ENCODE measurements around the gene MAGI1.
"Not testable (repeated sequence)": the region's sequence is repeated elsewhere in the genome, so short reads cannot be mapped to it uniquely, and the experiment has no call there.

Gene MAGI1

DNA sequence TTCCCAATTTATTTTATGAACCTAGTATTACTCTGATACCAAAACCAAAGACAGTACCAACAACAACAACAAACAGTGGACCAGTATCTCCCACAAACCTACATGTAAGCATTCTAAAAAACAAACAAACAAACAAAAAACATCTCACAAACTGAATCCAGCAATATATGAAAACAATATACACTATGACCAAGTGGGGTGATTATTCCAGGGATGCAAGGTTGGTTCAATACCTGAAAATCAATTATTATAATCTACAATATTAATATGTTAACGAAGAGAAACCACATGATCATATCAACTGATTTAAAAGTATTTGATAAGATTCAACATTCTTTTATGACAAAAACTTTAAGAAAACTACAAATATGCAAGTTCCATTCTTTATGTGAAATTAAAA is 391.3 kb downstream of the MAGI1 start:
- no peak for DNase-seq

DNA sequence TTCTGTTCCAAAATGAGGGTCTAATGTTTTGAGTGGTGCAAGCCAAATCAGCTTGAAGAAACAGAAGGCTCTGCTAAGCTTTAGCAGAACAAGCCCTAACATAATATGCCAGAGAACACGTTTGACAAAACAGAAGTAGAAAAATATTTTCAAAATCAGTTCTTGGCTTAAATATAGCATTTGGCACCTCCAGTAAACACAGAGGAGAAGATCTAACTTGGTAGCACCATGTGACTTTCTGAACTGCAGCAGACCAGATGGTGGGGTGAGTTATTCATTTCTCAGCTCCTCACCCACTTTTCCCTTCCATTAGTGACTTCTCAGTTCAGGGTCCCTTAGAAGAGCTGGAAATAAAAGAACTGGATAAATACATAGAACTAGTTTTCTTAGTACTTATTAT is 395.8 kb downstream of the MAGI1 start:
- DNase-seq, result no peak

DNA sequence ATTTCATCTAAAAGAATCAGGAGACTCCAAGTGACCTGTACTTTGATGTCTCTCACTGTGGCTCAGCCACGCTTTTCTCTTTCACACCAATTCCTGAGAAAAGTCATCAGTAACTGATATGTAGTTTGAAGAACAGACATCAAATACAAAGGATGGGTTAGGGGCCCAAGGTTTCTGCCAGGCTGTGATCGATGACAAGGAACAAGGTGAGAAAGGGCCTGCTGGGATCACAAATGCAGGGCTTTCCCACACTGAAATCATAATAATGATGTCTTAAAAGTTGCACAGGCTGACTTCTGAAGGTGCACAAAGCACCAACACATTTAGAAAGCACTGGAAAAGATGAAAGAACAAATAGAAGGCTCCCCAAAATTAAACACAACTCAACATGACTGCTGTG is 396.9 kb downstream of the MAGI1 start:
- no peak for DNase-seq

DNA sequence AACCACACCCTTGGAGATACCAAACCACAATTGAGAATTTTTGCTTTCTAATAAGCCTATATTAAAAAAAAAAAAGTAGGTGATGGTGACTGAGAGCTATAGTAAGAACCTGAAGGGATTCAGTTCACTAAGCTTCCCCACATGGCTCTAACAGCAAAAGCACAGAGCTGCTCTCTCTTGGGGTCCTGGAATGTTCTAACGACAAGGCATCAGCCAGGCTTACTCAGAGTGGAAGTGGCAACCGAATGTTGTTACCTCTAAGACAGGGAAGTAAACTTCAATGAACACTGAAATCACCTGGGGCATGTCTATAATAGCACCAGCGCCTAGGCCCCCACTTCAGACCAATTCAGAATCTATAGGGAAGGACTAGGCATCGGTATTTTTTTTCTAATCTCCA is 397.7 kb downstream of the MAGI1 start:
- no peak for DNase-seq

DNA sequence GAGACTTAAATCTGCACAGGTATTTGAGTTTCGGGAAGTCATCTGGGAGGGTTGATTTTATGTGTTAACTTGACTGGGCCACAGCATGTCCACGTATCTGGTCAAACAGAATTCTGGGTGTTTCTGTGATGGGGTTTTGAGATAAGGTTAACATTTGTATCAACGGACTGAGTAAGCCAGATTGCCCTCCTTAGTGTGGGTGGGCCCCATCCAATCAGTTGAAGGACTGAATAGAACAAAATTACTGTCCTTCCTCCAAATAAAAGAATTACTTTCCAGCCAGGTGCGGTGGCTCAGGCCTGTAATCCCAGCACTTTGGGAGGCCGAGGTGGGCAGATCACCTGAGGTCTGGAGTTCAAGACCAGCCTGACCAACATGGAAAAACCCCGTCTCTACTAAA is 399.3 kb downstream of the MAGI1 start:
- no peak for DNase-seq

DNA sequence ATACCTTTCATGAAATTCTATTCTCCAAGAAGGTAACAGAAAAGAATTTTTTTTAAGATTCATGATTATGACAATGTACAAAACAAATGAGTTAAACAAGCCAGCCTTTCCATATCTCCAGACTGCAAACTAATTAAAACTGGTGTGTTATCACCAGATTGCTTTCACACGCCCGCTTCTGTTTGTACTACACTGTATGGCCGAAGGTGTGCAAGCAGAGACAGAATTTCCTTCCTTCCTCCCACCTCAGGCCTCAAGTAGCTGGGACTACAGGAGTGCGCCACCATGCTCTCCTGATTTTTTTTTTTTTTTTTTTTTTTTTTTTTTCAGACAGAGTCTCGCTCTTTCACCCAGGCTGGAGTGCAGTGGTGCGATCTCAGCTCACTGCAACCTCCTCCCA is 400.4 kb downstream of the MAGI1 start:
- DNase-seq, result no peak

DNA sequence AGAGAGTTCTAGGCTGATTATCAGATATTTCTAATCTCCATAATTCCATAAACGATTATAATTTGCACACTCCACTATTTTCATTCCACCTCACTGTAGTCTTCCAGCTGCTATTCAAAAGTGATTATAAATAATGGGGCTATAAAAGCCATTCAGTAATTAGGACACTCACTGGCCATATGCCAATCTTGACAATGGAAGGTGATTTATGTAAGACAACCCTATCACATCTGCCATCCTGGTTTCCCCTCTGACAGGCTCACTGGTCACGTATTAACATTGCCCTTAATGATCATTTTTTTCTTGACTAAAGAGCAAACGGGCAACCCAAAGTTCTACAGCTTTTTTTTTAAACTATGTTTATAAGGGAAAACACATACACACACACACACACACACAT is 402.4 kb downstream of the MAGI1 start:
- DNase-seq, result no peak

DNA sequence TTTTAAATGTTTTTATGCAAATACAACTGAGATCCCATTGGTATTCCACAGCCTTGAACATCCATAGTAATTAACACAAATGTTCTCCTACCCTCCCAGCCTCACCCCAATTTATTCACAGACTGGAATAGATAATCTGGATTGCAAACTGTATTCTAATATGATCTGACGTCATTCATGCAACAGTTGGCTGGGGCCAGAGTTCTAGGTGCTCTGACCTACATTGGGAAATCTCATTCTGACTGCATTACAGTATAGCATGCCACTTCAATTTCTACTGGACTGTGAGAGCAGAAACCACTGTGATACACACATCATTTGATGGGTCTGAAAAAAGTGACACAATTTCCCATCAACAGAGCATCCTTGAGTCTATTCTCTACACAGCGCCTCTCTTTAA is 403.1 kb downstream of the MAGI1 start:
- no peak for DNase-seq

DNA sequence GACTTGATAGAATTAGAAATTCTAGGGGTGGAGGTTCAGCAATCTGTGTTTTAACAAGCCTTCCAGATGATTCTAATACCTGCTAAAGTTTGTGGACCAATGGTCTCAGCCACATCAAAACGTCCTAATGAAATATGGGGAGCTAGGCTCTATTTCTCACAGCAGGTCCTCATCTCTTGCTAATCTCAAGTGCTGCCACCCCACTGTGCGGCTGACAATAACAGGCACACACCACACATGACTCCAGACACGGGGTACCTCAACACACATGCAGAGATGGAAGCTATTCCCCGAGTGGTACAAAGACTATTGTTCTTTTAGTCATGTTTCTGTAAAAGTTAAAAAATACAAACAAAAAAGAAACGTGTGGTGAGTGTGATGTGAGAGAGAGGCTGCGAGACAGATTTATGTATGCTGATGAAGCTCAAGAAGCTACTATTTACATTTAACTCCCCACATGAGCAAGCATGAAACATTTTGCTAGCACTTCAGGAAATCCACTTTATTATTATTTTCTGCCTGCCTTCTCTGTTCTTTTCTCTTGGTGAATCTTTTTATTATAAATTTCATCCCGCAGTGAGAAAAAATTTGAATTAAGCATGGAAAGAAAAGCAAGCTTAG is 405.6 kb downstream of the MAGI1 start:
- DNase-seq, result no peak

DNA sequence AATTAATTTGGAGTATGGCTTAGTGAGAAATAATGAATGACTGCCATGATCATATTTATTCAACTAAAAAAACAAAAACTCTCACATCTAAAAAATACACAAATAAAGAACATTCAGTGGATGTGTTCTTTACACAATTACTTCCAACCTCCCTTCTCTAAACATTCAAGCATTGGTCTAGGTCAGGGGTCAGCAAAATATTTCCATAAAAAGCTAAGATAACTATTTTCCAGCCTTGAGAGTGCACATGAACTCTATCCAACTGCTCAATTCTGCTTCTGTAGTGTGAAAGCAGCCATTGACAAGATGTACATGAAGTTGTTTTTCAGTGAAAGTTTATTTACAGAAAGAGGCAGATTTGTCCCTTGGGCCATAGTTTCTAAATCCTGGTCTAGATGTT is 406.3 kb downstream of the MAGI1 start:
- DNase-seq, result no peak

DNA sequence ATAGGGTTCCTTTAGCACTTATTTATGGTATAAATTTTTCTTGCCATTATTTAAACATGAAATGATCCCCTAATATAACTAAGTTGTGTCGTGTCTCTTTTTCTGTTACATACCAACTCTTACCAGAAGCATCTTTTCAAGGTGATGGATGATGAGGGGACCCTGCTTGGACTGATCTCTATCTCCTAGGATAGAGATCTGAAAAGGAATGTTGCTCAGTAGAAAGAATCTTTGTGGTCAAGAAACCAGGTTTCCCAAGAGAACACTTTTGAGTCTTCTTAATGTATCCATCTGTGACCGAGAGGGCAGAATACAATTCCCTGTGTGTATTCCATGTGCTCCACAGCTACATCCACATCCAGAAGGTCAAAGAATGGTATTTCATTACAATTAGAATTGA is 409.7 kb downstream of the MAGI1 start:
- no peak for DNase-seq

DNA sequence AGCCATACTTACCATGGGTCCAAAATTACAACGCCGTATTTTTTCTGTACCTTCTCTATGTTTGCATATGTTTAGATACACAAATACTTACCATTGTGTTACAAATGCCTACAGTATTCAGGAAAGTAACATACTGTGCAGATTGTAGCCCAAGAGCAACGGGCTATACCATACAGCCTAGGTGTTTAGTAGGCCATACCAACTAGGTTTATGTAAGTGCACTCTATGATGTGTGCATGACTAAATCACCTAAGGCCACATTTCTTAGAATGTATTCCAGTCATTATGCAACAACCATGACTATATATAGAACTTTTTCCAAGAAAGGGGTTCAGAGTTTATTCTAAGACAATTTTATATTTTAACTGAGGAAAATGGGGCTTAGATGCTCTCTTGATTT is 411.7 kb downstream of the MAGI1 start:
- no peak for DNase-seq

DNA sequence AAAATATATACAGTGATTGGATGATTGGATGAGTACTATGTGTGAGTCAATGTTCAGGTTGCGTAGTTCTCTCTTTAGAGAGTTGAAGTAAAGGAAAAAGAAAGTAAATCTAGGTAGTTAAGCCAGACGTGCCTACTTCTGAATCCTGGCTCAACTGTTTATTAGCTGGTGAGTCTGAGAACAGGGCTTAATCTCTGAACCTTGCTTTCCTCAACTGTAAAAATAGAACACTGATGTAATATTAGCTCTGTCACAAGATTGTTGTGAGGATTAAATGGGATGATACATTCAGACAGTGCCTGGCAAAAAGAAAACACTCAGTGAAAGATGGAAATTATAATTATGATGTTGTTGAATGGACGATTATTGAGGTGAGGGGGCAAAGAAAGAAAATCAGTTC is 413.4 kb downstream of the MAGI1 start:
- no peak for DNase-seq

DNA sequence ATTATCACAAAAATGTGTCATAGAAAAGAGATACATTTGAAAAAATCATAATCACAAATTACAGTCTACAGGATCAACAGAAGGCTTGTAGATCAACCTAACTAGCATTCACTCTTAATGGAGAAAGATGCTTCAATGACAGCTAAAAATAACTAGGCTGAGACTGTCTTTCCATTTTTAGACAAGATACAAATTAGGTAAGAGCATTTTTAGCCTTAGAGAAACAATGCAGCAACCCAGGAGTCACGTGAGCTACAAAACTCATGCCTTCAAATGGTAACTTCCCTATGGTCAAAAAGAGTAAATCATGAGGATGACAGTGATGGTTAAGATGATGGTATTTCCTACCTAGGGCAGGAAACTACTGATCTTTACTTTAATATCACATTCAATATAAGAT is 415.4 kb downstream of the MAGI1 start:
- no peak for DNase-seq

DNA sequence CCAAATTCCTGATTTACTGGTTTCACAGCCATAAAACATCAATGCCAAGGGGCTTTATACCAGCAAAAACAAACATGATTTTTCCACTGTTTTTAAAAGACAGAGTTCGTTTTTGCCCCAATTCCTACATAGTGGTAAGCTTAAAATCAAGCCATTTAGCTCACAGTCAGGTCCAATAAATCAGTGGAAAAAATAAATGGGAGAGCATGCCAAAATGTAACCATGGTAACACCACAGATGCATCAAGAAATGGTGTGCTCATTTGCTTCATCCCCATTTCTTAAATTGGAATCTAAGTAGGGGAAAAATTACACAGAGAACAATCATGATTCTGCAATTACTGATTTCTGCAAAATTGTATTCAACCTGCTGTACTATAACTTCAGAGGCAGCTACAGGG is 418.8 kb downstream of the MAGI1 start:
- DNase-seq, result no peak

DNA sequence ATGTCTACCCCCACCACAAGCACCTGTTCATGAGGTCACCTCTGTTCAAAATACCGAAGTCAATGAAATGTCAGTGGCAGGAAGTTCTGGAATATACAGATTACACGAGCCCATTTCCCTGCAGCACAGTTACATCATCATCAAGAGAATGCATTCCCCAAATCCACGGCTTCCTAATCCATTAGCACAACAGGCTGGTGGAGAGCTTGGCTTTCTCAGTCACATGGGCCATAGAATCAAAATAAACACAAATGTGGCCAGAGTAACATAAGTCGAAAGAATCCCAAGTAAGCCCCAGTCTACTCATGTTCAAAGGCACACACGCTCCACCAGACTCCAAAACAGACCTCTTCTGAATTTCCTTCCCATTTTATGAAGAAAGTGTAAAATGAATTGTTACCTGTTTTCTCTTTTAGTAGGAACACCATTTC is 419.3 kb downstream of the MAGI1 start:
- no peak for DNase-seq

DNA sequence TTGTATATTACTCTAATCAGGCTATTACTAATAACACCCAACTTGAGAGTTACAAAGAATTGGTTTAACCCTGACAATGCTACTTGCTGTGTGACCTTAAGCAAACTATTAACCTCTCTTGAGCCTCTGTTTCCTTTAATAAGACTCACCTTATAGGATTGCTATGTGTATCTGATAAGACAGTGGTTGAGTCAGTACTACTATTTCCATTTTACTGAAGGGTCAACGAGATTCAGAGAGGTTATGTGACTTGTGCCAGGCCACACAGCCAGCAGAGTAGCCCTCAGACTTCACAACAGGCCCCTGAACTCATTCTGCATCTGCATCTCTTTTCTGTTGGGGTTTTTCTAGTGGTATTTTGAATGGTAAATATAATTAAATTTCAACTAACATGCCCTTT is 420.1 kb downstream of the MAGI1 start:
- DNase-seq, result no peak

DNA sequence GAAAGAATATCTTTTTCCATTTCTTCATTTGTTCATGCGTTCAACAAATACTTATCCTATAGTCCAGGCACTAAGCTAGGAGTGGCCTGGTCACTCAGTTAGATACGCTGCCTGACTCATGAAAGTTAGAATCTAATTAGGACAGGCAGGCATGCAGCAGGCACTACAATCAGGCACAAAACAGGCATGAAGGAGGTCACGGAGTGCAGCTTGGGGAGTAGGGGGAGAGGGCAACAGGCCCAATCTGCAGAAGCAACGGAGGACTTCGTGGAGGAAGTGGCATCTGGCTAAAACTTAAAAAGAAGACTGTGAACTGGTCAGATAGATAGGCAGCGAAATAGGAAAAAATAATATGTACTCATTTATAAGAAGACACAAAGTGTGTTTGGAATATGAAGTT is 420.9 kb downstream of the MAGI1 start:
- no peak for DNase-seq

DNA sequence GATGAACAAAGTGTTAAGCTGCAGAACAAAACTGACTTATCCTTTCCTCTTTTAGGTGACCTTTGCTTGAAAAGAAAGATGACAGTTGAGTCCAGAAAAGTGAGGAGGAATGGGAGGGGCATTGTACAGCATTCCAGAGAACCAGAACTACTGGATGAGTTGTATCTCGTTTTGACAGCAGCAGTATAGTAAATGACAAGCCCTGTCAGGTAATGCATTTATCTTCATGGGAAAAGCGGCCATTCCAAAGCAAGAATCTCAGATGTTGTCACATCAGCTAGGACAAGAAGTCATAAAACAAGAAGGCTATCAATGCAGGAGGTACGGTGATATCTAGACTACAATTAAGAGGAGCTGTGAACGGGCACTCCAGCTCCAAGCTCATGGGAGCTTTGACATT is 421.5 kb downstream of the MAGI1 start:
- no peak for DNase-seq

DNA sequence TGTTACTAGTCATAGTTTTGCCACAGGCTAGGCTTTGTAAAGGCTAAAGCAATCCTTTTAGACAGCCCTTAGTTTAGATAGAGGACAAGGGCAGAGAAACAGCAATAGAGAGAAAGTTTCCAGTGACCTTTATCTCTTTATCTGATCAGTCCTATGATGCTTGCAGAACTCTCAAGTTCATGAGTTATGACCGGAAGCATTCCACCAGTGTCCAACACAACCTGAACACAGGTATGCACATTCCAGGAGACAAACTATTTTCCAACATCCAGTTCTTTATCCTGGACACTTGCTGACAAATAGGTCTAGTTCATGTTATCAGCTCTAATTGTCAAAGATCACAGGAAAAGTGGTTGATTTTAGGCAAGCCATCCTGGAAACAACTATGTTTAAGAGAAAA is 422.2 kb downstream of the MAGI1 start:
- no peak for DNase-seq

DNA sequence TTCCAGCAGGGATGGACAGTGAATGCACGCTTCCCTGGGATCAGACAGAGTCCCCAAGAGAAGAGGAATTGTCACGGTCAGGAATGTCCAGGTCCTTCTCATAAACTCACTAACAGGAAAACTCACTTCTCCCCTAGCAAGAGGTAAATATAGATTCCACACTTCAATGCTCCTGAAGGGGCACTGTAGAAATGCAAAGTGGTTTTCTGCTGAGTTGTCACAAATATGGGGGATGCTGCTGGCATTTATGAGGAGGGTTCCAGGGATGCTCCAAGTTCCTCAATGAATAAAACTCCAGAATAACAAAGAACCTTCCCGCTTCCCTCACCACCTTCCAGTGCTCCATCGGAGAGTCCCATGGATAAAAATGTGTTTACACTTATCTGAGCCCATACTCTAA is 423.4 kb downstream of the MAGI1 start:
- DNase-seq, result no peak

DNA sequence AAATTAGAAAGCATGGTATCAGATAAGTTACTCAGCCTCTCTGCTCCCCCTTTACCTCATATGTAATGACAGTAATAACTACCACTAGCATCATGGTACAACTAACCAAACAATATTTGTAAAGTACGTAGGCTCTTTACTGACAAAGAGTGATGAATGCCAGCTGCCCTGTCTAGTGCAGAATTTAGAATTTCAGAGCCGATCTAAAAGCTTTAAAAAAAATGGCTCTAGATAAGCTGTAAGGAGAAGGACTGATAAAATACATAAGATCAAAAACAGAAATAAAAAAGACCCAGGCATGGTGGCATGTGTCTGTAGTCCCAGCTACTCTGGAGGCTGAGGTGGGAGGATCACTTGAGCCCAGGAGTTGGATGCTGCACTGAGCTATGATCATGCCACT is 424.1 kb downstream of the MAGI1 start:
- DNase-seq, result no peak

DNA sequence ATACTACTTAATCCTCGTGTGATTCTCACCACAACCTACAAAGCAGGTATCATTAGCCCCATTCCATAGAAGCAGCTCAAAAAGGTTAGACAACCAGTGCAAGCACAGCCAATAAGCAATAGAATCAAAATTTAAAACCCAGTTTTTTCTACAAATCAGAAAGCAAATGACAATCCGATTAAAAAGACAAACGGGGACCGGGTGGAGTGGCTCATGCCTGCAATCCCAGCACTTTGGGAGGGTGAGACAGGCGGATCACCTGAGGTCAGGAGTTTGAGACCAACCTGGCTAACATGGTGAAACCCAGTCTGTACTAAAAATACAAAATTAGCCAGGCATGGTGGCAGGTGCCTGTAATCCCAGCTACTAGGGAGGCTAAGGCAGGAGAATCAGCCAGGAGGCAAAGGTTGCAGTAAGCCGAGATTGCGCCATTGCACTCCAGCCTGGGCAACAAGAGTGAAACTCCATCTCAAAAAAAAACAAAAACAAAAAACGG is 430.7 kb downstream of the MAGI1 start:
- DNase-seq, result not testable (repeated sequence)

DNA sequence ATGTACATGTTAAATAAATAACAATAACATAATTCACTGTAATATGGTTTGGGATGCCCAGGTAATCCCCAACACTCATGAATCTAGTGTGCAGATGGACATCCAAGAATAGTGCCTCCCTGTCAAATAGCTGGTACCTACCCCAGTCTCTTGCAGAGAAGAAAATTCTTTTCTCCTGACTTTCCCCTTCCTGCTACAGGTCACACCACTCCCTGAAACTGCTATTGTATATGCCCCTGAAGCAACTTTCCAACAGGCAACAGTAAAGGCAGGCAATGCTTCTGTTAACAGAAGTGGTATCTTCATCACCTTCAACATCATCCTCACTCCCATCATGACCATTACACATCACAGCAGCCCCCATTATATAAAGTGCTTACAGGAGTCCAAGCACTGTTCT is 431.6 kb downstream of the MAGI1 start:
- DNase-seq, result no peak

DNA sequence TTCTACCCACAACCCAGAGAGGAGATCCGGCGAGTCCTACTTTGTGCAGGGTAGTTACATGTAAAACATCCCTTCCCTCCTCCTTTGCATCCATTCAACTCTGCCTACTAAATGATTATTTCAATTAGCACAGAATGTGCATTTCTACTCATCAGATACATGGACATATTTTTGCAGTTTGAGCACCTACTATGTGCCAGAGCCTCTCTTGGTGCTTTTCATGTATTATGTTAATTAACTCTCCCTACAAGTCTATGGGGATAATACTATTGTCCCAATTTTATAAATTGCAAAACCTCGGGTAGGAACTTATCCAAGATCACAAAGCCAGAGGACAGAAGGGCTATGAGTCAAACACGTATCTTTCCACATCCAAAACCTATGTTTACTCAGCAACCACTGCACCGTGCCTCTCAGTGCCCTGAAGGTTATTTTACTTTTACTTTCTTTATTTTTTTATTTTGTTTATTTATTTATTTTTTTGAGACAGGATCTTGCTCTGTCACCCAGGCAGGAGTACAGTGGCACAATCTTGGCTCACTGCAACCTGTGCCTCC is 432.8 kb downstream of the MAGI1 start:
- no peak for DNase-seq
